SKM-1 treated with dmso at 0.1 percent for 144 hours (cell line): ENCODE measurements around the gene CRISPLD2.

Experiments used
- DNase-seq: peaks from one replicate; lab custom pipeline; 2025; ENCODE audit not compliant: unreplicated experiment; lab: John Stamatoyannopoulos, UW

The CRISPLD2 gene

GRCh38 chr16:84907051-84907450 is 87.3 kb downstream of the CRISPLD2 start:
- no peak for DNase-seq

GRCh38 chr16:84907575-84907974 is 87.8 kb downstream of the CRISPLD2 start:
- no peak for DNase-seq

GRCh38 chr16:84909476-84910085 is 89.8 kb downstream of the CRISPLD2 start:
- DNase-seq: no peak

GRCh38 chr16:84911486-84912216 is 91.9 kb downstream of the CRISPLD2 start:
- DNase-seq: peak; percentile 59

- DNase-seq: no peak
Observed at GRCh38 chr16:84913315-84913714, 93.5 kb downstream of the CRISPLD2 start.

GRCh38 chr16:84914273-84914672 is 94.5 kb downstream of the CRISPLD2 start:
- no peak for DNase-seq

- DNase-seq: no peak
Observed at GRCh38 chr16:84916178-84916577, 96.4 kb downstream of the CRISPLD2 start.

GRCh38 chr16:84916850-84917249 is 97.1 kb downstream of the CRISPLD2 start:
- DNase-seq: no peak

- no peak for DNase-seq
Observed at GRCh38 chr16:84917492-84917891, 97.7 kb downstream of the CRISPLD2 start.

- DNase-seq: no peak
Observed at GRCh38 chr16:84918006-84918909, 98.5 kb downstream of the CRISPLD2 start.

- DNase-seq: no peak
Observed at GRCh38 chr16:84919269-84919668, 99.5 kb downstream of the CRISPLD2 start.

- DNase-seq: no peak
Observed at GRCh38 chr16:84919708-84920107, 99.9 kb downstream of the CRISPLD2 start.

GRCh38 chr16:84920333-84920732 is 100.5 kb downstream of the CRISPLD2 start:
- DNase-seq: no peak

- DNase-seq: no peak
Observed at GRCh38 chr16:84922351-84923120, 102.8 kb downstream of the CRISPLD2 start.

GRCh38 chr16:84924331-84925091 is 104.7 kb downstream of the CRISPLD2 start:
- DNase-seq: no peak

GRCh38 chr16:84925092-84925772 is 105.4 kb downstream of the CRISPLD2 start:
- DNase-seq: peak; percentile 10

GRCh38 chr16:84925773-84926372 is 106.1 kb downstream of the CRISPLD2 start:
- no peak for DNase-seq

- no peak for DNase-seq
Observed at GRCh38 chr16:84926462-84926861, 106.7 kb downstream of the CRISPLD2 start.
